NCI-H146 (cell line): Measurements from ENCODE around the gene C10orf71.

Experiments used
- DNase-seq: peaks from one replicate; lab custom pipeline; 2025; lab: John Stamatoyannopoulos, UW

Gene C10orf71

DNA sequence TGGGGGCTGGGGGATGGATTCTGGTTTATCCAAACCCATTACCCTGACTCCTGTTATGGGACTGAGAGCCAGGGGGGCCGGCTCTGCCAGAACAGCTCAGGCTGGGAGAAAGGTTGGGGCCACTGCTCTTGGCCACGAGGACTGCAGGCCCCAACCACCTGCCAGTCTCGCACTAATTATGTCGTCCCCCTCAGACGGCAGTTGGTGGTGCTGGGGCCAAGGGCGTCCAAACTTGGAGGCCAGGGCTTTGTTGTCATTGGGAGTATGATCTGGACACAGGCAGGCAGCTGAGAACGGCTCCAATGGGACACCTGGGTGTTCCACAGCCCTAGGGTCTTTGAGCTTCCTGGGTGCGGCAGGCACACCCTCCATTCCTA lies 62.2 kb downstream of the C10orf71 start:
- DNase-seq, result no peak

DNA sequence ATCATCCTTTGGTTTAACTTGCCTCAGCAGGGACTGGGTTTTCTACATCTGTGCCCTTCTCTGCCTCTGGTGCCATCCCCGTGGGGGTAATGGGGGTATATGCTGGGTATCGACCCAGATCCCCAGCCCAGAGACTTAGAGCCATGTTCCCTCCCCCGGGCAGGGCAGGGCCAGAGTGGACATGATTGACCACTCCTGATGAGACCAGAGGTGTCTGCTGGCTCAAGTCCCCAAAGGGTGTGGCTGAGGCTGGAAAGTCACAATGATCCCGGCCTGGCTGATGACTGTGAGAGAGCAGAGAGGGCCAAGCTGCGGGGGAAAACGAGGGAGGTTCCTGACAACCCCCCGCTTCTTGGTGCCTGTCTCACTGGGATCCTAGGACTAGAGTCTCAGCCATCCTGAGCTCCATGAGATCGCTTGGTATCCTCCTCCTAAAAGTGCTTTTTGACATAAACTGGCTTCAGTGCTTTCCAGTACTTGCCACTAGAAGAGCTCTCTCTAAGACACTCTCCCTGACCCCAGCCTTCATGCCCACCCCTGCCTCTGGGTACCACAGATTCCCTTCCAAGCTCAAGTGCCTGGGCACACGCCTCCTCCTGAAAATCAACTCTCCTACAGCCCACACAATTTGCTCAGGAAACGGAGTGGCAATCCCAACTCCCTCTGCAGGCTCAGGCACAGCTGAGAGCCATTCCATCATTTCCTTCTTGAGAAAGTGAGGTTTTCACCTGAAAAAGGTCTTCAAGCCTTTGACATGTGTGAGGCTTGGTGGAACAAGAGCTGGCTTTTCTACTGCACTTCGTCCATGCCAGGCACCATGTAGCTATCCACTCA lies 63.0 kb downstream of the C10orf71 start:
- DNase-seq, result no peak

DNA sequence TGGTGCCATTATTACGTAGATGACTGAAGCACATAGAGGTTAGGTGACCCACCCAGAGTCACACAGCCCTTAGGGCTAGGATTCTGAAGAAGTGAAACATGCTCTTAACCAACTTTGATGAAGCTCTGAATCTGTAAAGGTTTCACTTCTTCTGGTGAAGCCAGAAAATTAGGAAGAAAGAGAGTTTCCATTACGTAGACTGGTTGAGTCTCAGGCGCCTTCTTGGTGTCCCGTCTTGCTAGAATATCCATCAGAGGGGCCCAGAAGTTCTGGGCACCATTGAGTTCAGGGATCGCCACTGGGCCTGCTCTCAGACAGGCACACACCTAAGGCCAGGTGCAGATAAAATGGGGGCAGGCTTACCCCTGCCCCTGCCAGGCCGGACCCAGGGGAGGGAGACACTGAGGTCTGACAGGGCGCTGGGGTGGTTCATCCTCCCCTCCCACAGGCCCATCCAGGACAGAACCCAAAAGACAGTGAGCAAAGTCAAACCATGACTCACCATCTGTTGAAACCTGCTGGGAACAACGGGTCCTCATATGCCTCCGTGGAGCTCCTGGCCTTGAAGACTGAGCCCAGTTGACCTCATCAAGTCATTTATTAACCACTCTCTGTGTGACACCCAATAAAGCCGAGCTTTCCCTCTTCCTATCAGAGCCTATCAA lies 63.8 kb downstream of the C10orf71 start:
- no peak for DNase-seq

DNA sequence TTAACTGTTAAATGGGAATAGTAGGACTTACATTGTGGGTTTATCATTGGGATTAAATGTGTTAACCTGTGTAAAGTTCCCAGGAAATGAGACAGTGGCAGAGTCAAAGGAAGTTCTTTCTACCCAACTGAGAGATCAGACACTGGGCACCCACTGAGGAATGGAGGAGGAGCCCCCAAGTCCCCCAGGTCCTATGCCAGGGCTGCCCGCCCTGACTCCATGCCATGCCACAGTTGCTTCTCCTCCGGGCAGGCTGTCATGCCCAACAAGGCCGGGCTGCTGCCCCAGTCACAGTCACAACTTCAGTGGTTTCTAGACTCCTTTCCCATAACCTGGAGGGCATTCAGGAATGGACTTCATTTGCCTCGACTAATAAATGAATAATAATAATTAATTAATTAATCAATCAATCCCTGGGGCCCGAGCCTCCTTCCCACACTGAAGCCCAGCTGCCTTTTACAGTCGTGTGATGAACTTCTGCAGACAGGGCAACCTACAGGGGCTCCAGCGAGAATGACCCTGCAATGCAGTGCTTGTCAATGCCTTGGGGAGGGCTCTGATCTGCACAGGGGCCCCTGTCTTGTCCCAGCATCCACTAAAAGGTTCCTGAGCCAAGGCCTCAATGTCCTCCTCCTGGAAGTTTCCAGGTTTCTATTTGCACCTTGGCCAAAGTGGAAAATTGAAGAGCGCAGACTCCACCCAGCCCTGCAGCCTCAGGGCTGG lies 64.5 kb downstream of the C10orf71 start:
- DNase-seq, result no peak

DNA sequence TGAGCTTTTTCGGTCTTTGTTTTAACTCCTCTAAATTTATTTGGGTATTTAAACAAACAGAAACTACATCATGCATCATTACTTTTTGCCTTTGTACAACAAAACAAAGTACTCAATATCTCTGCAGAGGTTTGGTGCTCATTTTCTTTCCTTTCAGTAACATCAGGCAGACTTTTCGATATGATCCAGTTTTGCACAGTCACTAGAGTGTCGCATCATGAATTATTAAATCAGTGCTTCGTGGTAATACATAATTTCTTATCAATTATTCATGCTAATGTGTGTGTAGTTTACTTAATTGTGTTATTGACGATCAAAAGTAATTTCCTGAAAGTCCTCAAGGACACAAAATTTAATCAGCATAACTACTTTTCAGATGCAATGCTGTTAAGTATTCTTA lies 65.1 kb downstream of the C10orf71 start:
- no peak for DNase-seq

DNA sequence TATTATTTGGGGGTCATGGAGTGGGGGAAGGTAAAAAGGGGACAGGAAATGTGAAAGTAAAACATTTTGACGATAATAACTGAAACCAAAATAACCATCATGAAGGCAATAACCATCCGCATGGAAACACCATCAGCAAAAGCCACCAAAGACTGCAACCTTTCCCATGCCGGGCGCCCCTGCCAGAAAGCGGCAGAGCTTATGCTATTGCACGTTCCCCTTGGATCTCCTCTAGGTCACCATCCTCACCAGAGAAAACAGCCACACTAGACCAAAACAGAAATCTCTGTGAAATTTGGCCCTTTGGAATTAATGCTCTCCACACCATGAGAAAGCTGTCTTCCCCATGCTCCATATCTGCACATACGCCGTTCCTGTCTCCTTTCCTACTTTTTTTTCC lies 65.8 kb downstream of the C10orf71 start:
- no peak for DNase-seq

DNA sequence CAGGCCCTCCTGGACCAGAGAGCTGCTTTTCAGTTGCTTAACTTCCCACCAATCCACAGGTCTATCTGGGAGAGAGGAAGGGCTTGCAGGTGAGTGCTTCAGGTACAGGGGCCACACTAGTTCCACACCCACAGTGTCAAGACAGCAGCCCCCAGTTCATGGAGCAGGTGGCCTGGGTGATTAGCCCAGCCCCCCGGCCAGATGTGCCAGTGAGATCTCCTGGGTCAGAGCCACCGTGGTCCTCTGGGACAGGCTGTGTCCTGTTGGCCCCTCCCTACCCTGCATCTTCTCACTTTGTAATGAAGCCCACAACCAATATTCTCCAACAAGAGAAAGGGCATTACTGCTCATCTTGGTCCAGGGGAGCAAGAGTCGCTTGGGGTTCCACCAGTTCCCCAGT lies 66.3 kb downstream of the C10orf71 start:
- no peak for DNase-seq

DNA sequence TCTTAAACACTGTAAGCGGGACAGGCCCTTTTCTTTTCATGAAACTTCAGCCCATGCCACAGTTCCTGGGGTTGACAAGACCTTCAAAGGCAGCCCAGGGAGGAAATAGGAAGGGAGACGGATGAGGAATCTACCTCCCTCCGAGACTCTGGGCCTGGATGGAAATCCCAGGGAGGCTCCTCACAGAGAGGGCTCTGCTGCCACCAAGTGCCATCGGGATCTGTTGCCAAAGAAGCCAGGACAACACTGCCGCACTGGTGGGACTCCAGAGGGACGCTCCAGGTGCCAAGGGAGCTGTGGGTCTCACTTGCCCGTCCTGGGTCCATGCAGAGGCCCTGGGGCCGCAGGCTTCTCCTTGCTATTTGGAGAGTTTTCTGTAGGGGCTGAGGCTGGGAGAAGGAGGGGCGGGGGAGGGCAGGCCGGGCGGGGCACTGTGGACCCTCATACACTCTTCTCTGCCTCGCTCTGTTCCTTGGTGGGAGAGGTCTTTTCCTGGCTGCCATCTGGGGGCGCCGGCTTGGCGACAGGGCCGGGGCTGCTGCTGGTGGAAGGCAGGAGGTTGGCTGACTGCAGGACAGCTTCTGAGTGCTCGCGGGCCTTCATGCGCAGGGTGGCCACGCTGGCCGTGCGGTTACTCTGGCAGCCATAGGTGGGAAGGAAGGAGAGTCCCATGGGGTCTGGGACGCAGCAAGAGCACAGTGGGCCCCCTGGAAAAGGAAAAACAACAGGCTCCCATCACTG lies 66.9 kb downstream of the C10orf71 start:
- DNase-seq, result no peak

DNA sequence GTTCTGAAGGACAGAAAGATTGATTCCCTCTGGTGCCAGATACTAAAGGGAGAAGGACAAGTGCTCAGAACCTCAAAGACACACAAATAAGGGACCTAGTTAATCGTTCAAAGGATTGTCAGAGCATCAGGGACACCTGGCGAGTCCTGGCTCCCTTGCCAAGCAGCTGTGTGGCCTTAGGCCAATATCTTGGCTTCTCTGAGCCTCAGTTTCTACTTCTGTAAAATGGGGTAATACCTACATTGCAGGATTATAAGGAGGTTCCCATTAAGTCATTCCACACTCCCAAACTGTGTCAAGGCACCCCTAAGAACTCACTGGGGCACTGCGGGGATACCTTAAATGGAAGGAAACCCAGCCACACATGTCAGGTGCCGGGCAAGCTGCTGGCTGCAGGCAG lies 67.5 kb downstream of the C10orf71 start:
- no peak for DNase-seq

DNA sequence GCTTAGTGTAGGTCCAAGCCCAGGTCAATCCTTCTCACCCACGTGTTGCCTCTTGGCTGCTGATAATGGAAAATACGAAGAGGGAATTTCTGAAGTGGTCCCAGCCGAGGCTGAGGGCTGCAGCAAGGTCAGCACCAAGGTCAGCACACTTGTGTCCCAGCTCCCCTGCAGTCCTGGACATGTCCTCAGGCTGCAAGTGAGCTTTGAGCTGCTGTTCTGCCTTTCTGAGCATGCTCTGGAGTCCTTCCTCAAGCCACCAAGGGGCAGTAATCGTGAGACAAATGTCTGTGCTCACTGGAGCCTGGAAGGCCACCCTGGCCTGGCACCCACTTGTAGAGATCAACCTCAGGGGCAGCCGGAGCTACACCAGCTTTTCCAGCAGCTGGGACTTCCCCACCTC lies 68.6 kb downstream of the C10orf71 start:
- DNase-seq, result no peak

DNA sequence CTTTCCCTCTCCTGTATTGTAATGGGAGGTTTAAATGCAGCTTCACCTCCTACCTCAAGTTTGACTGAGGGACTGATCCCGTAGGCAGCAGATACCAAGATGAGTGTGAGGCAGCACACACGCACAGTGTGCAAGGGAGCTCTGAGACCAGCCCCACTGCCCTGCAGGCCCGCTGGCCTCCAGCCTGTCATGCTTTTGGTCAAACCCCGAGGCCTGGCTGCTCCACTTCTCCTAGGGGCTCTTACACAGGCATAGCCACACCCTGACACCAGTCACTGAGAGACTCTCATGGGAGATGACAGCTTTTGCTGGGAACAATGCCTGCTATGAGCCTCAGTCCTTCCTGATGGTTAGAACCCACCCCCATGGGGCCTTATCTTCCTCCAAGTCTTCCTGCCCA lies 69.3 kb downstream of the C10orf71 start:
- no peak for DNase-seq

DNA sequence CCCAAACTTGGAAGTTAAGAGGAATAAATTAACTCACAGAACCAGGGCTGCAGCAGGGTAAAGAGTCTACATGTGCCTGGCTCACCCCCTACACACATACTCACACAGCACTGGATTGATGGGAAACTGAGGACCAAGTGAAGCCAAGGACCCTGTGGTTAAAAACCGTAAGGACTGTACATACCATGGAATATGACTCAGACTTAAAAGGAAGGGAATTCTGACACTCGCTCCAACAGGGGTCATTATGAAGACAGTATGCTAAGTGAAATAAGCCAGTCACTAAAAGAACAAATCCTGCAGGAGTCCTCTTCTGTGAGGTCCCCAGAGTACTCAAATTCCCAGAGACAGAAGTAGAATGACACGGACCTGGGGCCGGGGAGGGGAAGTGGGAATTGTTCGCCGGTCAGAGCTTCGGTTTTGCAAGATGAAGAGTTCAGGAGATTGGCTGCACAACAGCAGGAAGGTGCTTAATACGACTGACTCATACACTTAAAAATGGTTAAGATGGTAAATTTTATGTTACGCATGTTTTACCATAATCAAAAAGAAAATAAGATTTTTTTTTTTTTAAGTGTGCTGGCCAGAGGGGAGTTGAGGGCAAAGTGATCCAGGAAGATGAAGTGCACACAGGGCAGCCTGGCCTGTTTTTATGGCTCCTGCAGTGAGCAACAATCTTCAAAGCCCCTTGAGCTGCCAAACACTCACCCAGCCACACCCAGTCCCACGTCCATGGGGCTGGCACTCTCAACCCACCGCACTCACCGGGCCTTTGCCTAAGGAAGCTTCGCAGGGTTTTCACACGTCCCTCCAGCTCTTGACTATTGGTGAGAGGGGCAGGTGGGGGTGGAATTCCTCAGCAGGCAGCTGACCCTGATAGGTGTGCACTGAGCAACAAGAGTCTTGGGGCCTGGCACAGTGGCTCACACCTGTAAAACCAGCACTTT lies 70.5 kb downstream of the C10orf71 start:
- DNase-seq, result no peak

DNA sequence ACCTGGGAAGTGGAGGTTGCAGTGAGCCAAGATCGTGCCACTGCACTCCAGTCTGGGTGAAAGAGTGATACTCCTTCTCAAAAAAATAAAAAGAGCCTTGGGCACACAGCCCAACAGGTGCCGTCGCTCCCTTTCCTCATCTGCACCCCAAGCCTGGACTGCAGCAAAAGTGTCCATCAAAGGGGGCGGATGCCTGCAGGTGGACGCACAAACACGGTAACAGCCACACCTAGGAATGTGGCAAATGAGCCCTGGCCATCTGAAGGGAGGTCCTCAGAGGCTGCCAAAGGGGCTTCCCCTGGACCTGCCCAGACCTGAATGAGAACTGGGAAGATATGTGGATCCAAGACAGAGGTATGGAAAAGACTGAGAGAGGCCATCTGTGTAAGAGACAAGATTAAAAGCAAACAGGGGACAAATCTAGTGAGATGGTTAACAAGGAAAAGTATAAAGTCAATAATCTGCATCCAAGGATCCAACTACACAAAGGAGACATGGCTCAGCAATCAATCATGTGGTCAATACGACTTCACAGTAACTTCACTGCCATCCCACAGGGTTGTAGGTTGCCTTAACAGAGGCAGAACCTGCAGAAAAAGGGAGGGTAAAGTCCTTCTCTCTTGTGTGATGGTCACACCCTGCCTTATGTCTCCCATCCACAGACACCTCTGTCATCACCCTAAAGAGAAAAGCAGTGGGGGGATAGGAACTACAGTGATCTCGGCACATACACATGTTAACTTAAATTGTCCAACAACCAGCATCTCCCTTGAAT lies 71.5 kb downstream of the C10orf71 start:
- DNase-seq, result no peak

DNA sequence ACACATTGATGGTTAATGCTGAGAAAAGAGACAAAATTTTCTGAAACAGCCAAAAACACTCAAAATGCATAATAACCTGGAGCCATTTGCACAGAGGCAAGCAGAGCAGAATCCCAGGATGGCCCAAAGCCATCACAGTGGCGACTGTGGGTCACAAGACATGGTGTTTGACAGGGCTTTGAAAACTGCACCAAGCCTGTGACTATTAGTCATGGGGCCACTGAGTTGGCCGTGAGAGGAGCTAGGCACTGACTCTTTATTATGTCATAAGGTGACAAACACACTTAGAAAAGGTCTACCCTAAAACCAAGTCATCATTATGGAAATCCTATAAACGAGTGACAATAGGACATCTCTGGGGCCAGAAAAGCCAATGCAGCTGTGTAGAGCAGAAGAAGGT lies 73.0 kb downstream of the C10orf71 start:
- no peak for DNase-seq

DNA sequence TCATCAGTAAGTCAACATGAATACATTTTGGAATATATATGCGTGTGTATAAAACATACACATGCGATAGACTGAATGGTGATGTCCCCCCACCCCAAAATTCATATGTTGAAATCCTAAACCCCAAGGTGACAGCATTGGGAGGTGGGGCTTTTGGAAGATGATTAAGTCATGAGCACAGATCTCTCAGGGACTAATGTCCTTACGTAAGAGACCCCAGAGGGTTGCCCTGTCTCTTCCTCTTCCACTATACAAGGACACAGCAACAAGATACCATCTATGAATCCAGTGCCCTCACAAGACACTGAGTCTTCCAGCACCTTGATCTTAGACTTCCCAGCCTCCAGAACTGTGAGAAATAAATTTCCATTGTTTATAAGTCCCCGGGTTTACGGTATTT lies 74.4 kb downstream of the C10orf71 start:
- no peak for DNase-seq

DNA sequence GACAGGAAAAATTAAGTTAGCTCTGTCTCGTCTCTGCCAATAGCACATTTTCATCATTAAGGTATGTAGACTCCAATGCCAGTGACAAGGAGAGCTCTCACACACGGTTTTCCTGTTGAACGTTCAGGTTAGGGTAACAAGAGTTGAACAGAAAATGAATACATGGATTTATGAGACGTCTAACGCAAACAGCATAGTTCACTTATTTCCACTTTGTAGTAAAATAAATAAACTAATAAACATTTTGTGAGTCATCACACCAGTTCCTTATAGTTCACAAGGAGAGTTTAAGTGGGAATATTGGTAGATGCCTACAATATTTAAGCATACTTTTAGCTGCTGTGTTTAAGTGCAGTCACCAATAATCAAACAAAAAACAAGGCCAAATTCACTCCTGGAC lies 75.8 kb downstream of the C10orf71 start:
- no peak for DNase-seq

DNA sequence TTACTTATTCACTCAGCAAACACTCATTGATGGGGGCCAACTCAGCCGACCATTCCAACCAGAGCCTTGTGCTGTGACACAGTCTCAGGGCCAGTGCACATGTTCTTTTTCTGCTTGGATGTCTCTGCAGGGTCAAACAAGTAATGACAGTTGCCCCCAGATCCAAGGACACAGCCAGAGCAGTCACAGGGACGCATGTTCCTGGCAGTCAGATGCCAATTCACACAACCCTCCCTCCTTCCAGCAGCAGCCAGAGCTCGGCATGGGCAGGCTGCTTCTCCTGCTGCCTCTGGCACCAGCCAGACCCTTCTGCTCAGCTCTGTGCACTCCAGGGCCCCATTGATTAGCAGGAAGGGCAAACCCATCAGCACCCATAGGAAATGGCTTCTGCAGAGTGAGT lies 76.6 kb downstream of the C10orf71 start:
- DNase-seq, result no peak
